Fibroblast of villous mesenchyme (primary cell): Measurements from ENCODE around the gene SMARCA4. TPM values are rescaled to one million over a fixed set of nuclear protein-coding genes. Genes with fewer than 3 reads are reported as not detected.

ENCODE experiments used
- DNase-seq: peaks from one replicate; pipeline ENCODE4 v3.0.0-alpha.2; 2010; ENCODE audit warnings: low read depth
- H3K4me3 ChIP-seq: 2 replicates; pipeline ENCODE4 v1.5.1; 2011; ENCODE audit warnings: low read depth, mild to moderate bottlenecking, low read length
- total RNA-seq: library from RNA; depleted of rRNA; stranded (reverse); fragments of >200 nt; gene quantifications from 2 replicates; pipeline ENCODE4 v1.2.3, GENCODE V29; 2012
- TF ChIP-seq, protein P1 (sequence below): IDR thresholded peaks from 2 replicates; pipeline ENCODE4 v1.5.1; 2012; ENCODE audit warnings: low read depth, mild to moderate bottlenecking, low read length; ENCODE audit not compliant: insufficient read depth

Gene SMARCA4
- total RNA-seq: 92.1 and 96.7 TPM in 2 replicates

DNA sequence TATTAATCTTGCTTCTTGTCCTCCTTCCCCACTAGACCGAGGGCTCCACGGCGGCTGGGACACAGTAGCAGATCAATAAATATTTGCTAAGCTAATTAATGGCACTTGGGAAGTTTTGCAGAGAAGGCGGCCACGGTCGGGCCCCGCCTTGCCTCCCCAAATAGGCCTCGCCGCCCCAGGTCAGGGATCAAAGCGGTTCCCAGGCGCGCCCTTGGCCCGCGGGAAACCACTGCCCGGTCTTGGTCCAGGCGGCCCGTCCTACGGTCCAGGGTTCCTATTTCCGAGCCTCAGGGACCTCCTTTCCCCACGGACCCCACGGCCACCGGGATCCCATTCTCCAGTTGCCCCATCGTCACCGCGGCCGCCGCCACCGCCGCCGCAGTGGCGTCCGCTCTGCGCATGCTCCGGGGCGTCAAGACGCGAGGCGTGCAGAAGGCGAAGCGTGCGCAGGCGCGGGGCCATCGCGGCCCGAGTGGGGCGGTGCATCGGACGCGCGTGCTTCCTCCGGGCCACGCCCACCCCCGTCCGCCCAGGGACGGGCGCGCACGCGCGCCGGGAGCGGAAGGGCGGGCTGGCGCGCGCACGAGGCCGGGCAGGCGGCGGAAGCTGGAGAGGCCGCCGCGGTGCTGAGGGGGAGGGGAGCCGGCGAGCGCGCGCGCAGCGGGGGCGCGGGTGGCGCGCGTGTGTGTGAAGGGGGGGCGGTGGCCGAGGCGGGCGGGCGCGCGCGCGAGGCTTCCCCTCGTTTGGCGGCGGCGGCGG is at the start of gene SMARCA4:
Gene SMARCA4 (plus strand): TSS at position 717 of the 759 bp plus-strand sequence. CDS start 23,122 bp downstream, outside the sequence.
- peak; percentile 97 for DNase-seq
- peak within 1 kb of the TSS; percentile 96 for H3K4me3 ChIP-seq
- TF ChIP-seq, protein P1, sequence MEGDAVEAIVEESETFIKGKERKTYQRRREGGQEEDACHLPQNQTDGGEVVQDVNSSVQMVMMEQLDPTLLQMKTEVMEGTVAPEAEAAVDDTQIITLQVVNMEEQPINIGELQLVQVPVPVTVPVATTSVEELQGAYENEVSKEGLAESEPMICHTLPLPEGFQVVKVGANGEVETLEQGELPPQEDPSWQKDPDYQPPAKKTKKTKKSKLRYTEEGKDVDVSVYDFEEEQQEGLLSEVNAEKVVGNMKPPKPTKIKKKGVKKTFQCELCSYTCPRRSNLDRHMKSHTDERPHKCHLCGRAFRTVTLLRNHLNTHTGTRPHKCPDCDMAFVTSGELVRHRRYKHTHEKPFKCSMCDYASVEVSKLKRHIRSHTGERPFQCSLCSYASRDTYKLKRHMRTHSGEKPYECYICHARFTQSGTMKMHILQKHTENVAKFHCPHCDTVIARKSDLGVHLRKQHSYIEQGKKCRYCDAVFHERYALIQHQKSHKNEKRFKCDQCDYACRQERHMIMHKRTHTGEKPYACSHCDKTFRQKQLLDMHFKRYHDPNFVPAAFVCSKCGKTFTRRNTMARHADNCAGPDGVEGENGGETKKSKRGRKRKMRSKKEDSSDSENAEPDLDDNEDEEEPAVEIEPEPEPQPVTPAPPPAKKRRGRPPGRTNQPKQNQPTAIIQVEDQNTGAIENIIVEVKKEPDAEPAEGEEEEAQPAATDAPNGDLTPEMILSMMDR: no peak

DNA sequence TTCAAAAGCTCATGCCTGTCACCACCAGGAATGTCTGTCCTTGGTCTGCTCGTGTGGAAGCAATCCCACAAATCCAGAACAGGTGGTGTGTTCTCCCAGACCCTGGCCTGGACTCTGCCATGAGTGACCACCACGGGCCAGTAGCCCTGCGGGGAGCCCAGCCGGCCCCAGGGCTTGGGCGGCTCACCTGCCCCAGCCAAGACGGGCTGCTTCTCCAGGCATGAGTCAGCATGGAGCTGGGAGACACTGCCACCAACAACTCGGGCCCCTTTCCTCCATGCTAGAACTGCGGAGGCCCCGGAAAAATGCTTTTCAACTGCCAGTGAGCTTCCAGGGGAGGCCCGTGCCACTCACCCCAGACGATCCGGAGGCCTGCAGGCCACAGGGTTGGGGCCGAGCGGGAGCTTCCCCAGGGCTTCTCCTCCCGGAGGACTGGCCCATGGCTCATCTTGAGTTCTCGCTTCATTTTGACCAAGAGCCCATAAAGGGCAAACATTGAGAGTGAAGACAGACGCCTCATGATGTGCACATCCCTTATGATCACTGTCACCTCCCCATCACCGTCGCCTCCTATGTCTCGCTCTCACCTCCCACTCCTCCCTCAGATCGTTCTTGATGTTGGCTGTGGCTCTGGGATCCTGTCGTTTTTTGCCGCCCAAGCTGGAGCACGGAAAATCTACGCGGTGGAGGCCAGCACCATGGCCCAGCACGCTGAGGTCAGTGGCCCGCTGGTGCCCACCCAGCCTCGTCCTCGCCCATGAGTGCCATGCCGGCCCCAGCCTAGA is 49.1 kb upstream of the SMARCA4 start:
- DNase-seq: no peak
- H3K4me3 ChIP-seq: no peak overlapping the region
- TF ChIP-seq, protein P1: no peak

DNA sequence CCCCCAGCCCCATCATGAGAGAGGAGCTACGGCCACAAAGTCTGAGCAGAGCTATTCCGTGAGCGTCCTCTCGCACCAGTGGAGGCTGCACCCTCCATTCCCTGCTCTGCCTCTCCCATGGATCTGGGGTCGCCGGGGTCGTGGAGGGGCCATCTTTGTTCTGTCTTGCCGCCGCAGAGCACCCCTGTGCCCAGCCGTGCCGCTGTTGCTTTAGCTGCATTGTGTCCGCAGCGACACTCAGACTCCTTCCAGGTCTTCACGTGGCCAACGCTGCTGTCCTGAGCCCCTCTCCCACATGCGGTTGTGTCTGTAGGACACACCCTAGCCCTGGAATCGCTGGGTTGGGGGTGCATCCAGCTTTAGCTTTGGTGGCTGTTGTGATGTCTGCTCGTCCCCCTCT is 48.2 kb upstream of the SMARCA4 start:
- TF ChIP-seq, protein P1: no peak
- no peak overlapping the region for H3K4me3 ChIP-seq
- DNase-seq: no peak

DNA sequence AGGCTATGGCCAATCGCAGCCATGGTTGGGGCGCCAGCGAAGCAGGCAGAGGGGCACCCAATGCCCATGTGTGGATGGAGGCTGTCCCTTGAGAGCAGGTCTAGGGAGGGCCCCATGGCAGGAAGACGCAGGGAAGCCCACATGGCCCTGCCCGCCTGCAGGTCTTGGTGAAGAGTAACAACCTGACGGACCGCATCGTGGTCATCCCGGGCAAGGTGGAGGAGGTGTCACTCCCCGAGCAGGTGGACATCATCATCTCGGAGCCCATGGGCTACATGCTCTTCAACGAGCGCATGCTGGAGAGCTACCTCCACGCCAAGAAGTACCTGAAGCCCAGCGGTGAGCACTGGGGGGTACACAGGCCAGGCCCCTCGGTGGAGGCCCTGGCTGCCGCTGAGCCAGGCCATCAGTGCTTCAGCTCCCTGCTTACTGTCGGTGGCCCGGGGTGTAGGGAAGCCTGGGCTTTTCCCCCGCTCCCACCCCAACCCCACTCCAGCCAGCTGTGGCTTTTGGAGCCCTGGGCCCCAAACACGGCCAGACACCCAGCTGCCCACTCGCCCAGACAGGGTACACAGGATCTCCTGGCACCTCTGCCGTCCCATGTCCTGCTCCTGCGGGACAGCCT is 47.0 kb upstream of the SMARCA4 start:
- H3K4me3 ChIP-seq: no peak overlapping the region
- TF ChIP-seq, protein P1: no peak
- no peak for DNase-seq

DNA sequence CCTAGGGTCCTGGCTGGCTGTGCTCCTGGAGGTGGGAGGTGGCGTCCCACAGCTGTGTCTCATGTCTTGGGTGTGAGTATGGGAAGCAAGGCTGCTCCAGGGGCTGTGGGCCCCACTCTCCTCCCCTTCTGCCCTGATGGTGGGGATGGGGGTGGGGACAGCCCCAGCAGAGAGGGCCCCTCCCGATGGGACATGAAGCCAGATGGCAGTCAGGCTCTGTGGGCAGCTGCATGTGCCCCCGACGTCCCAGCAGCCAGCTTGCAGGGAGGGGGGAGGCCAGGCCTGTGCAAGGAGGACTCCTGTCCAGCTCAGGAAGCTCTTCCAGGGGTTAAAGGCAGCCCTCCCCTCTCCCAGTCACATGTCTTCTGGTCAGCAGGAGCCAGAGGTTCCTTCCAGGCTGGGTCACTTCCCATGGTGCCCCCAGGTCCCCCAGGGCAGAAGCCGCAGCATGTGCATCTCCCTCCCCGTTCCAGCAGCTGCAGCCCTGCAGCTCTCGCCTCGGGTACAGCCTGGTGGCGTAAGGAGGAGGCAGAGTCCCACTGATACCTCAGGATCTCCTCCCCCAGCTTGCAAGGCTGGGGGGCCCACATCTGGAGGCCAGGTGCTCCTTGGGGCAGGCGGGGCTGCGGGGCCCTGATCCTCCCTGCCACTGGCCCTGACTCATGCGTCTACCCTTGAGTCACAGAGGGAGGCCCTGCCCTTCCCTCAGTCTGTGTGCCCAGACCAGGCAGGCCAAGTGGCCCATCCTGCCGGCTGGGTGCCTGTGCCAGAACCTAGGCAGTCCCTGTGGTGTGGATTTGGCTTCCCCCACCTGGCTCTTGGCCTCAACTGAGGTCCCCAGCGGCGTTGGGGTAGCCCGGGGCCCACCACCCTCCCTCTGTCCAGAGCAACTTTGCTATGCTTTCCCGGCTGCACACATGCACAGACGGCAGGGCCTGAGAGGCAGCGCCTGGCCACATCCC is 45.4 kb upstream of the SMARCA4 start:
- peak; percentile 95 for DNase-seq
- TF ChIP-seq, protein P1: peak; percentile 52
- no peak overlapping the region for H3K4me3 ChIP-seq

DNA sequence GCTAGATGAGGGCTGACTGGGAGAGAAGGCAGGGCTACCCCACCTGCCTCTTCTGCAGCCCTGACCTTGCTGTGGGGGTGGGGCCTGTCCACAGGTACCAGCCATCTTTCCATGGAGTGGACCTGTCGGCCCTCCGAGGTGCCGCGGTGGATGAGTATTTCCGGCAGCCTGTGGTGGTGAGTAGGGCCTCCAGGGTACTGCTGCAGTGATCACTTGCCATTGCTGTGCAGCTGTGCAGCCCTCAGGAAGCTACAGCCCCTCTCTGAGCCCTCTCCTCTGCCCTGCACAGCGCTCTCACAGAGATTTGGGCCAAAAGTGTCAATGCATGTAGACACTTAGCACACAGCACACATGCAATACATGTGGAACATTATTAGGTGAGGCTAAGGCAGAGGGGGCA is 44.2 kb upstream of the SMARCA4 start:
- DNase-seq: no peak
- TF ChIP-seq, protein P1: no peak
- no peak overlapping the region for H3K4me3 ChIP-seq
